ENCODE measurements around the gene LSM11. TPM values are rescaled to one million over a fixed set of nuclear protein-coding genes. Genes with fewer than 3 reads are reported as not detected.

The LSM11 gene
- total RNA-seq, 4 donors from 2014 or later = 3.6 to 5.6 (median 3.8) TPM

GRCh38 chr5:157747766-157748700, 4.5 kb downstream of the LSM11 start:
- TF ChIP-seq CTCF (IDR thresholded peaks at IDR 0.05) (no peak), POLR2A (IDR thresholded peaks at IDR 0.05) (no peak)
- intact Hi-C loops (cut with DNase I; ENCODE audit: low total_unique reads) = loop anchor here (10.0 kb wide), 1 partner anchor 423 kb away; no protein-coding TSS in a partner anchor
- 92 to 93% methylated on average over 8 of the region's 8 CpGs for WGBS, 2 donors
- H3K4me3 ChIP-seq (ENCODE audit: low read depth, poor library complexity, severe bottlenecking) = no peak overlapping the region
- no peak for DNase-seq (ENCODE audit: low spot score in 2 of 2)

GRCh38 chr5:157748760-157749461, 5.4 kb downstream of the LSM11 start:
- 73 to 83% methylated on average over 4 of the region's 4 CpGs for WGBS, 2 donors

GRCh38 chr5:157749462-157749799, 5.9 kb downstream of the LSM11 start:
- H3K4me3 ChIP-seq (ENCODE audit: low read depth, poor library complexity, severe bottlenecking) = no peak overlapping the region
- DNase-seq (ENCODE audit: low spot score in 2 of 2) = no peak
- intact Hi-C loops (cut with DNase I; ENCODE audit: low total_unique reads) = loop anchor here (10.0 kb wide), 1 partner anchor 425 kb away; no protein-coding TSS in a partner anchor
- TF ChIP-seq CTCF (IDR thresholded peaks at IDR 0.05) (no peak), POLR2A (IDR thresholded peaks at IDR 0.05) (no peak)
- 88 to 90% methylated on average over 11 of the region's 11 CpGs for WGBS, 2 donors

More at GRCh38 chr5:157748760-157749461, 5.4 kb downstream of the LSM11 start:
- intact Hi-C loops (cut with DNase I; ENCODE audit: low total_unique reads) = loop anchor here (10.0 kb wide), 1 partner anchor 424 kb away; no protein-coding TSS in a partner anchor
- no peak for DNase-seq (ENCODE audit: low spot score in 2 of 2)
- no peak overlapping the region for H3K4me3 ChIP-seq (ENCODE audit: low read depth, poor library complexity, severe bottlenecking)
- TF ChIP-seq CTCF (IDR thresholded peaks at IDR 0.05) (no peak), POLR2A (IDR thresholded peaks at IDR 0.05) (no peak)

- TF ChIP-seq CTCF (IDR thresholded peaks at IDR 0.05) = no peak
- no peak for TF ChIP-seq POLR2A (IDR thresholded peaks at IDR 0.05)
- H3K4me3 ChIP-seq (ENCODE audit: low read depth, poor library complexity, severe bottlenecking) = no peak overlapping the region
- intact Hi-C loops (cut with DNase I; ENCODE audit: low total_unique reads) = no loop called here
- DNase-seq (ENCODE audit: low spot score in 2 of 2) = no peak
- WGBS, 2 donors = 36 to 65% methylated on average over 1 of the region's 1 CpG
Measured at GRCh38 chr5:157750320-157750719, 6.8 kb downstream of the LSM11 start.

GRCh38 chr5:157756122-157756521, 12.6 kb downstream of the LSM11 start:
- 81 to 96% methylated on average over 3 of the region's 3 CpGs for WGBS, 2 donors
- TF ChIP-seq CTCF (IDR thresholded peaks at IDR 0.05) = no peak
- TF ChIP-seq POLR2A (IDR thresholded peaks at IDR 0.05) = no peak
- no peak overlapping the region for H3K4me3 ChIP-seq (ENCODE audit: low read depth, poor library complexity, severe bottlenecking)
- intact Hi-C loops (cut with DNase I; ENCODE audit: low total_unique reads) = no loop called here
- DNase-seq (ENCODE audit: low spot score in 2 of 2) = no peak

Measured in lower leg skin (tissue), 4 donors.